ENCODE data around the gene TLE5.
"Not testable (repeated sequence)": the region's sequence is repeated elsewhere in the genome, so short reads cannot be mapped to it uniquely, and the experiment has no call there.

Gene TLE5

DNA sequence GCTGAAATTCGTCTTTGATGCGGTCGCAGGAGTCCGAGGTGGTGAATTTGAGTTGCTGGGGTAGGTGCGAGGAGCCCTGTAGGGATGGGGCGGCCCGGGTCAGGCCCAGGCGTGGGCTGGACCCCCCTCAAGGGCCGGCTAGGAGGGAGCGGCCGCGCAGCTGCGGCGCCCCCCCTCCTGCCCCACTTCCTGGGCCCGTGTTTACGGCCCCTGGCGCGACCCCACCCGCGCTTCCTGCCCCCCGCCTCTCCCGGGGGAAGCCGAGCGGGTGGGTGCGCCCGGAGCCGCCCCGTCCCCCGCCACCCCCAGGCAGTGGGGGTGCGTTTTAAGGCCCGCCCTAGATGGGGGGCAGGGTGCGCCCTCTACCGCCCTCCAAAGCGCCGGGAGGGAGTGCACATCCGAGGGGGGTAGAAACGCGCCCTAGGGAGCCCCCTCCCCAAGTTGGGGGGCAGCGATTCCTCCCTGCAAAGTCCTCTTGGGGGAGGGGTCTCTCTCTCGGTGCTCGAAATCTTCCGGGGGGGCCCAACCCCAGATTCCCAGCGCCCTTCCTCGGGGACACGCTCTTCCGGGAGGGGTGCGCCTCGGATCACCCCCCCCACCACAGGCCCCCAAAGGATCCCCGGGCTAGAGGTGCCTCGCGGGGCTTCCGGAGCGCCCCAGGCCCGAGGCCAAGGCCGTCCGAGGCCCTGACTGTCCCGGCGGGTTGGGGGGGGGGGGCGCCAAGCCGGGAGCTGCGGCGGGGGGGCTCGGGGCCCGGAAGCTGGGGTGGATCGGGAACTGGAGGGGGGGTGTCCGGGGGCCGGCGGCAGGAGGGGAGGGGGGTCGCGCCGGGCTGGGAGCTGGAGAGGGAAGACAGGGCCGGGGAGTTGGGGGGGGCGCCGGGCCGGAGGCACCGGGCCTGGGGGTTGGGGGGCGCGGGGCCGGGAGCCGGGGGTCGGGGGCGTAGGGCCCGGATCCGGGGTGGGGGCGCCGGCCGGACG lies 823 bp downstream of the TLE5 start:
- DNase-seq: peak in 34 of 58 donors; percentile 10 to 72 (median 31)

GRCh38 chr19:3060857-3061181 lies 1.5 kb downstream of the TLE5 start:
- DNase-seq: no peak

GRCh38 chr19:3059653-3060052 lies 2.6 kb downstream of the TLE5 start:
- DNase-seq: no peak

- no peak for DNase-seq
Measured at GRCh38 chr19:3058821-3059314, 3.4 kb downstream of the TLE5 start.

GRCh38 chr19:3058009-3058820 lies 4.1 kb downstream of the TLE5 start:
- no peak for DNase-seq

GRCh38 chr19:3057275-3057714 lies 5.0 kb downstream of the TLE5 start:
- peak; percentile 5 to 90 (median 70) for DNase-seq

GRCh38 chr19:3056417-3057088 lies 5.7 kb downstream of the TLE5 start:
- no peak for DNase-seq

- no peak for DNase-seq
Measured at GRCh38 chr19:3055741-3056416, 6.4 kb downstream of the TLE5 start.

DNA sequence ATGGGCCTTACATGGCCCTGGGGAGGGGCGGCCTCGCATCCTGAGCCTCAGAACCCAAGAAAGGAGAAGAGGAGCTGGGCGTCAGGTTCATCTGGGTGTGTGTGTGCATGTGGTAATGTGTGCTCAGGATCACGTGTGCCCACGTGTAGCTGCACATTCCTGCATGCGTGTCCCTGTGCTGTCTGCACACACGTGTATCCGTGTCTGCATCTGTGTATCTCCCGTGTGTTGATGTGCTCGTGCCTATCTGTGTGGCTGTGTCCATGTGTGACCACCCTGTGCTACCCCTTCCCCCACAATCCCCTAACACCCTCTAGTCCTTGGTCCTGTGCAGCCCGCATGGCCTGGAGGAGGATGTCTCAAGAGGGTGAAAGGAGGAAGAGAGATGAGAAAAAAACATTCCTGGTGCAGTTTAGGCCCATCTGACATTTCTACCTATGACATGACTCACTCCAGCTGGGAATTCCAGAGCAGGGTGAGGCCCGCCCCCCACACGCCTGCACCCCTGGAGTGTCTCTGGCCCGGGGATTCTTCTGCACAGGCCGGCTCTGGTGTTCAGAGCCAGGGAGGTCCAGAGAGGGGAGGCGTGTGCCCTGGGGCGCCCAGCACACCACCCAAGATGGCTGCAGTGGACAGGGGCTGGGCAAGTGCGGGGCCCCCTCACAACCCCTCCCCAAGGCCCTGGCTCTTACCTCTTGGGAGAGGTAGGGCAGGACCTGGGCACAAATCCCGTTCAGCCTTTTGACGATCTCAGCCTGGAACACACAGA lies 7.1 kb downstream of the TLE5 start:
- peak in 1 of 58 donors; percentile 10 for DNase-seq

- DNase-seq: no peak
Measured at GRCh38 chr19:3054265-3054971, 7.9 kb downstream of the TLE5 start.

DNA sequence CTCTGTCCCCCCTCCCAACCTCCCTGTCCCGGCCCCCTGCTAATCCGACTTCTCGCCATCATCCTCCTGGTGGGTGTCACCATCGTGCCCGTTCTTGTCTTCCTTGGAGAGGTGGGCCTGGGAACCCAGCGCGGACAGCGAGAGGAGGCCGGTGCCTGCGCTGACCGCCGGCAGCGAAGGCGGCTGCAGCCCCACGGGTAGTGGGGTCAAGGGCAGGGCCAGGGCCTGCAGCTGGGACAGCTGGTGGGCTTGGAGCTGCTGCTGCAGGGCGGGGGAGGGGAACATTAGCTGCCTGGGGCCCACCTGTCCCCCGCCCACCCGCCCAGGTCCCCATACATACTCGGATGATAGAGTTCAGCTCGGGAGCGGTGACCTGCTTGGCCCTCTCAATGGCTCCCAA lies 8.5 kb downstream of the TLE5 start:
- no peak for DNase-seq

DNA sequence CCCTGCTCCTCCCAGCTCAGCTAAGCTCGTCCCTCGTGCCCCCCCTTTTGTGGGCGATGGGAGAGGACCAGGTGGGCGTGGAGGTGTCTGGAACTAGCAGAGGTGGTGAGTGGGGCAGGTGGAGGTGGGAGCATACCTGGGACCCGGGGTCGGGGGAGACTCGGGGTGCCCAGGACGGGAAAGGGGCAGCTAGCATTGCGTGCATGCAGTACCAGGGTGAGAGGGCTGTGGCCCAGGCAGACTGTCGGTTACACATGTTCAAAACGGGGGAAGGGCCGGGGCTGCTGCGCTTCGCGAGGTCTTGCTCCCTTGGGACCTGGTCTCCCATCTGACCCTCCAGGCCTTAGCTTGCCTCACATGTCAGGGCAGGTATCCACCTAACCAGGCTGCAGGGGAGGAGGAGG lies 9.1 kb downstream of the TLE5 start:
- DNase-seq: no peak

DNA sequence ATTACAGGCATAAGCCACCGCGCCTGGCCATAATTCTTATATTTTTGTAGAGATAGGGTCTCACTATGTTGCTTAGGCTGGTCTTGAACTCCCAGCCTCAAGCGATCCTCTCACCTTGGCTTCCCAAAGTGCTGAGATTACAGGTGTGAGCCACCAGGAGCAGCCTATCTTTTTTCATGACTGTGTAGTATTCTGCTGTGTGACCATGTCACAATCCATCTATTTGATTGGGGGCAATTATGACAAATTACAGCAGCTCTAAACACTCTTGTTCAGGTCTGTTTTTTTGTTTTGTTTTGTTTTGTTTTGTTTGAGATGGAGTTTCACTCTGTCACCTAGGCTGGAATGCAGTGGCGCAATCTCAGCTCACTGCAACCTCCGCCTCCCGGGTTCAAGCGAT lies 12.3 kb downstream of the TLE5 start:
- DNase-seq: not testable (repeated sequence)

GRCh38 chr19:3049089-3049488 lies 13.2 kb downstream of the TLE5 start:
- DNase-seq: no peak

DNA sequence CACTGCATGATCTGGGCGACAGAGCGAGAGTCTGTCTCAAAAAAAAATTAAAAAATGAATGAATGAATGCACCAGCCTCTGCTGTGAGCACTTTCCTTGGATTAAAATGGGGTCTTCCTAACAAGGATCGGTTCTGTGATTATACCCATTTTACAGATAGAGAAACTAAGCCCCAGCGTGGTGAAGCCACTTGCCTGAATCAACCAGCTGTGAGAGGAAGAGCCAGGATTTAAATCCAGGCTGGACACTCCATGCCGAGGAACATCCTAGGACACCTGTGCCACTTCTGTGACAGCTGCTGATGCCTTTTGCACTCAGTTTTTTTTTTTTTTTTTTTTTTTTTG lies 14.1 kb downstream of the TLE5 start:
- DNase-seq: no peak

- DNase-seq: peak in 1 of 58 donors; percentile 19
Measured at GRCh38 chr19:3047496-3048189, 14.7 kb downstream of the TLE5 start.

GRCh38 chr19:3046698-3047495 lies 15.4 kb downstream of the TLE5 start:
- no peak for DNase-seq

All from anterior cingulate cortex (tissue), 58 donors.